HG02852 (cell line): ENCODE results near the gene PBLD.

ENCODE experiments used
- ATAC-seq: cut with Tn5 transposase; IDR thresholded peaks from one replicate; pipeline ENCODE4 v1.9.1; 2021; ENCODE audit warnings: mild to moderate bottlenecking, moderate library complexity; ENCODE audit not compliant: unreplicated experiment

The PBLD gene

GRCh38 chr10:68332259-68333057 is at the start of gene PBLD:
PBLD (minus strand) TSS chr10:68332928; CDS start chr10:68306844, 26,084 bp downstream.
- peak; percentile 28 for ATAC-seq

DNA sequence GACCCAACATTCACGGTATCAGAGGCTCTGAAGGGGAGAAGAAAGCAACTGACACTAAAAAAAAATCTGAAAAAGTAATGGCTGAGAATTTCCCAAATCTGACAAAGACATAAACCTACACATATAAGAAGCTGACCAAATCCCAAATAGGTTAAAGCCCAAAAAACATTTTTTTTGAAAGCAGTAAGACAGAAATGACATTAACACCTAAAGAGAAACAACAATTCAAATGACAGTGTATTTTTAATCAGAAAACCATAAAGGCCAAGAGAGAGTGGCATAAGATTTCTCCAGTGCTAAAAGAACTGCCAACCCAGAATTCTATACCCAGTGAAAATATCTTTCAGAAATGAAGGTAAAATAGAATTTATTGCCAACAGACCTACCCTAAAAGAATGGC is 38.9 kb upstream of the PBLD start:
- no peak for ATAC-seq

- ATAC-seq = no peak
Measured at GRCh38 chr10:68367121-68367520, 34.4 kb upstream of the PBLD start.

- ATAC-seq = no peak
Measured at GRCh38 chr10:68366600-68366999, 33.9 kb upstream of the PBLD start.

DNA sequence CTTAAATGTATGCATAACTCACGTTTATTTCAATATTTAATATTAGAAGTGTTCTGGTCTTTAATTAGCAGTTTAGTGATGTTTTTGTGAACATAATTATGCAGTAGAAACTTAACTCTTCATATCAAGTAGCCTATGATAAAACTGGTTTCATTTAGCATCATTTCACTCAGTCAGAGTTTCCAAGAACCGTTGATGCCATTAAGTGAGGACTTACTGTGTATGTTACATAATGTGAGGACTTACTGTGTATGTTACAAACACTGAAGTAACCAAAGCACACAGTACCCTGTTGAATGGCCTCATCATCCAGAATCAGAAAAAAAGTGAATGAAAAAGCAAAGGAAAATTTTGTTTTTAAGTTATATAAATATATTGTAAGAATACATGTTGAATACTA is 32.9 kb upstream of the PBLD start:
- ATAC-seq = no peak

GRCh38 chr10:68364101-68364886 is 31.6 kb upstream of the PBLD start:
- no peak for ATAC-seq

DNA sequence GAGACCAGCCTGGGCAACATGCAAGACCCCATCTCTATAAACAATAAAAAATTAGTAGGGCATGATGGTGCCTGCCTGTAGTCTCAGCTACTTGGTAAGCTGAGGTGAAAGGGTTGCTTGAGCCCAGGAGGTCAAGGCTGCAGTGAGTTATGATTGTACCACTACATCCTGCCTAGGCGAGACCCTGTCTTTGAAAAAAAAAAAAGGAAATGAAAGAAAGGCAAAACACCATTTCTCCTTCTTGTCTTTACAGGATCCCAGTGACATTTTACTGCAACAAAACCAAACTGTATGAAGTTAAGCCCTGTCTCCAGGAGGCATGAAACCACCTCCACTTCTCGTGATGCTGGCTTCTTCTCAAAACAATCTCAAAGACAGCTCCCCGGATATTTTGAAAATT is 29.9 kb upstream of the PBLD start:
- no peak for ATAC-seq

DNA sequence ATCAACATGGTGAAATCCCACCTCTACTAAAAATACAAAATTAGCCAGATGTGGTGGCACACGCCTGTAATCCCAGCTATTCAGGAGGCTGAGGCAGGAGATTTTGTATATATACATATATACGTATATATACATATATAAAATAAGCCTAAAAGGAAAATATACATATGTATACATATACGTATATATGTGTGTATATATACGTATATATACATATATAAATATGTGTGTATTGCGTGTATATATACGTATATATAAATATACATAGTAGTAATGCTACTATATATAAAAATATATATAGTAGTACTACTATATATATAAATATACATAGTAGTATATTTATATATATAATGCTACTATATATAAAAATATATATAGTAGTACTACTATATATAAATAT is 26.5 kb upstream of the PBLD start:
- no peak for ATAC-seq

DNA sequence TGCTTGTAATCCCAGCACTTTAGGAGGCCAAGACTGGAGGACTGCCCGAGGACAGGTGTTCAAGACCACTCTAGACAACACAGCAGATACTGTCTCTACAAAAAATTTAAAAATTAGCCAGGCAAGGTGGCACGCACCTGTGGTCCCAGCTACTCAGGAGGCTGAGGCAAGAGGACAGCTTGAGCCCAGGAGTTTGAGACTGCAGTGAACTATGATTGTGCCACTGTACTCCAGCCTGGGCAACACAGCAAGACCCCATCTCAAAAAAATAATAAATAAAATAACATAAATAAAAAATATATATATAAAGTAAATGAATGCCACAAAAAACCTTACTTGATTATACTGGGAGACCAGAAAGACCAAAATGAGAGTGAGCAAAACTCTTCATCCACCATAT is 20.8 kb upstream of the PBLD start:
- no peak for ATAC-seq

DNA sequence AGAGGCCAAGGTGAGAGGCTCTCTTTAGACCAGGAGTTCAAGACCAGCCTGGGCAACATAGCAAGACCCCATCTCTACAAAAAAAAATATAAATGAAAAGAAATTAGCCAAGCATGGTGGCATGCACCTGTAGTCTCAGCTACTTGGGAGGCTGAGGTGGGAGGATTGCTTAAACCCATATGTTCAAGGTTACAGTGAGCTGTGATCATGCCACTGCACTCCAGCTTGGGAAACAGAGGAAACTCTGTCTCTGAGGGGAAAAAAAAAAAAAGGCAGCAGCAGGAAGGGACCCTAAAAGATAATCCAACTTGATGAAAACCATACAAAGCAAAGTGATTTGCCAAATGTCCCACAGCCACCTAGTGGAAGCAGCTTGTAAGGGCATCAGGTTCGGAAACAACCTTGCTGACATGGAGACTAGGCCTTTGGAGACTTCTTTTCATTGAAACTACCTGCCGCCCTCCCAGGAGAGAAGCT is 15.6 kb upstream of the PBLD start:
- ATAC-seq = no peak

DNA sequence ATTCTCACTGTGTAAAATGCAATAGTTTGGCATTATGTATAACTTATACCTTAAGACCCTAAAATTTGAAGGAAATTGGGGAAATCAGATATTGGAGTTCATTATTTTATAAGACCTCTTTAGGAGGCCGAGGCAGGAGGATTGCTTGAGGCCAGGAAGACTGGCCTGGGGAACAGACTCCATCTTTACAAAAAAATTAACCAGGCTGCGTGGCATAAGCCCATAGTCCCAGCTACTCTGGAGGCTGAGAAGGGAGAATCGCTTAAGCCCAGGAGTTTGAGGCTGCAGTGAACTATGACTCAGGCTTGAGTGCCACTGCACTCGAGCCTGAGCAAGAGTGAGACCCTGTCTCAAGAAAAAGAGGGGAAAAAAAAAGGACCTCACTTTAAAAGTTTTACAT is 14.0 kb upstream of the PBLD start:
- no peak for ATAC-seq

DNA sequence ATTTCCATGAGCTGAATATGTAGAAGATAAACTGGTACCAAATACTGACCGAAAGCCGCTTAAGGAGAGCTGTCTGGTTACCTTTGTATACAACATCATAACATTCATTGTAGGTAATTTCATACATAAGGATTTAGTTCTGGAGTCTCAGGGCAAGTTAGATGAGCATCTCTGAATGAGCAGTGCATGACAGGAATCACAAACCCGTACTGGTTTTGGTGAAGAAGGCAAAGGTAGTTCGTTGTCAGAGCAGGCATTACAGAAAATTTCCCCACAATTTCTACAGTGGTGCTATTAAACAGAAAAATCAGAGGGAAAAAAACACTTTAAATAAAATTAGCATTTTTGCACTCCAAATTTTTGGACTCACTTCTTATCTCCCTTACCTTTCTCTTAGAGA is 12.9 kb upstream of the PBLD start:
- ATAC-seq = no peak

DNA sequence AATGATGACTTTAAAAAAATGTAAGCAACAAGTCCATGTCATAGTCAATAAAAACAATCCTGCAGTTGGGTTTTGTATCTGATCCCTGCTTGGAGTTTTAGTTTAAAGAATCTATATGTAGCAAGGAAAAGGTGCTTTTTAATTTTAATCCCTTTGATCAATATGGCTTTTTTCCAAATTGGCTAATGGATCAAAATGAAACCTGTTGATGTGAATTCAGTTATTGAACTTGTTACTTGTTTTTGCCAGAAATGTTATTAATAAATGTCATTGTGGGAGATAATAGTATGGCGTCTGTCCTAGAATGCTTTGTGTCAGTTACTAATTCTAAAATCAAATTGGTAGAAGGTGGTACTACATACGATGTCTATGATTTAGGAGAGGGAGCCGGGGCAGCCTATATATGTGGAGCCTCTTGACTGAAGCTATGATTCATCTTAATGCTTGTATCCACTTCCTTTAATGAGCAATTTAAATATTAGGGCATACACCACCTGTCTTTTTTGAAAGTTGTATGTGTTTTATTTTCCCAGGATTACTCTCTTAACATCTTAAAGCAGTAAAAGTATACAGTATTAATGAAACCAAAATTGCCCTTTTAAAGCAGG is 10.3 kb upstream of the PBLD start:
- ATAC-seq = no peak

GRCh38 chr10:68340358-68341080 is 7.8 kb upstream of the PBLD start:
- no peak for ATAC-seq

DNA sequence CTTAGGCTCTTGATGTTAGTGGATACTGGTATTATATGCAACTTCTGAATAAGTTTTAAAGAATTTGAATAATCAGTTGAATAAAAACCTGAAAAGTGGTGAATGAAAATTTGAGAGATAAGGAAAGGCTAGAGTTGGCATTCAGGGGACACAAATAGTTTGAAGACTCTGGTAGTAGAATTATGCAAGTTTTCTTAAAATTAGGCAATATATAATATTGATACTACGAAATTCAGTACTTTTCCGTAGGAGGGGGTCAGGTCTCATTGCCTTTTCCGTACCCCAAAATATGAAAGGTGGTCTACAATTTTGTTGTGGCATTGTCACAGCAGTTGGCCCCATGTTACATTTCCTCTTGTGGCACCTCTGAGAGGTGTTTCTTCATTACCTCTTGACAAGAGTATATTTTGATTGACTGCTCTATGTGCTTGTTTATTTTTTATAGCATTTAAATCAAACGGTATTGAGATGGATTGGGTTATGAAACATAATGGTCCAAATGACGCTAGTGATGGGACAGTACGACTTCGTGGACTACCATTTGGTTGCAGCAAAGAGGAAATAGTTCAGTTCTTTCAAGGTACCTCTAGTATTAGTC is 4.1 kb upstream of the PBLD start:
- no peak for ATAC-seq

DNA sequence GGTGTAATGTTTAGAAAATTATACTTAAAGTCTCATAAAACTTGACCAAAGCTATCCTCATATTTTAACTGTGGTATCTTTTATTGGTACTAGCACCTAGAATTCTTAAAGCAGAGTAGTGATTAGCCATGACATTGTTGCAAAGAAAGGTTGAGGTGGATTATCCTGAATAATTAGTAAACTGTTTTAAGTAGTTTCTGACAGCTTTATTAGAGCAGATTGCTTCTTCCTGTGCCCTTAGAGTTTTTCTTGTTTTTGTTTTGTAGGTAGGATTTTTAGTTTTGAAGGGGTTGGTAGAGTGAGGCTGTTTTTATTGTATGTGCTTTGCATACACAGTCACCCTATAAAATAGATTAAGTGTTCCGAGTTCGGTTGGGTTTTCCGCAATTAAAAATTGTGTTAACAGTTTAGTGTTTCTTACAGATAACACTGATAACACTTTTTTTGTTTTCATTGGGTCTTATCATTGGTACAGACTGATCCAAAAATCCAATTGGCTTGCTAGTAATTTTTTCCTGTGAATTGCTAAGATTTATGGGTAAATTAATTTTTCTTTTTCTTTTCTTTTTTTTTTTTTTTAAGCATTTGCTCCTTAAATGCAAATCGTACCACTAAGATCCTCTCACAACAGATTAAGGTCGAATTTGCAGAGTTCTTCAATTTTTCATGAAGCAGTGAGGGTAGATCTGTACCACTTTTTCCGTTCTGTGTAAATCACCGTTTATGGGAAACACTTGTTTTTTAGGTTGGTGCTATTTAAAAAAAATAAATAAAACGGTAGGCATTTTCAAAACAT is 2.1 kb upstream of the PBLD start:
- ATAC-seq = no peak

GRCh38 chr10:68333440-68334431 is 1.0 kb upstream of the PBLD start:
- no peak for ATAC-seq

DNA sequence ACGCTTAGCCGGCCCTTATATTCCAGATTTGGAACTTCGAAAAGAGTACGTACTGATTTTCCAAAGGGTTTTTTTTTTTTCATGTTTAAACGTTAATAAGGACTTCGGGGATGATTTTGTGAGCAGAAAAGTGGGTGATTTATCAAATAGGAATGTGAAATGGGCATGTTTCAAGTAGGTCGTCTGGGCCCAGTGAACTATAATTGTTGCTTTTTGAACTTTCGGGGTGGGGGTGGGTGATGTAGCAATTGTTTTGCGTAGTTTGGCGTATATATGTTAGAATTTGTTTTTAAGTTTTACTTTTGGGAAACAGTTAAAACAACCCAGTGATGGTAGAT is 299 bp upstream of the PBLD start:
- no peak for ATAC-seq
